GM11168 (cell line): ENCODE results near the gene KRT6A.

ENCODE experiments used
- in situ Hi-C: fragments of 300-500 bp; cut with MboI; formaldehyde crosslinking; loops from one replicate; pipeline ENCODE4 v1.12.0; 2022; ENCODE audit warnings: low sequenced_read_pairs; ENCODE audit not compliant: unreplicated experiment

Gene KRT6A

DNA sequence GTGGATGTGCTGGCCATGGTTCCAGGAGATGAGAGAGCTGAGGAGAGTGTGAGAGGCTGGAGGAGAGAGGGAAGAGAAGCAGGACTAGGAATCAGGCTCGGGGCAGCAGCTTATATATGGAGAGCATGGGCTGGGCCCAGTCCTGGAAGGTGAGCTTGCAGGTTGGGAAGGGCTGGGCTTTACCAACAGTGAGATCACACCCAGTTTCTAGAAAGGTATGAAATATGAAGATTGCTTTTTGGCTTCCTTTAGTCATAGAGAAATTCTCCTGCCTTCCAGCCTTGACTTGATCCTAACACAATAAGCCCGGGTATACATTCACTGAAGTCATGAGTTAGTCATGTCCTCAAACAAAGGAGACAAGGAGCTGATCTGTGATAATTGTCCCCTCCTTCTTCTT is at the start of gene KRT6A:
TSS of gene KRT6A (minus strand) at position 86 of the 400 bp plus-strand sequence. CDS start at position 17, 69 bp downstream.
- in situ Hi-C loops: no loop called here

DNA sequence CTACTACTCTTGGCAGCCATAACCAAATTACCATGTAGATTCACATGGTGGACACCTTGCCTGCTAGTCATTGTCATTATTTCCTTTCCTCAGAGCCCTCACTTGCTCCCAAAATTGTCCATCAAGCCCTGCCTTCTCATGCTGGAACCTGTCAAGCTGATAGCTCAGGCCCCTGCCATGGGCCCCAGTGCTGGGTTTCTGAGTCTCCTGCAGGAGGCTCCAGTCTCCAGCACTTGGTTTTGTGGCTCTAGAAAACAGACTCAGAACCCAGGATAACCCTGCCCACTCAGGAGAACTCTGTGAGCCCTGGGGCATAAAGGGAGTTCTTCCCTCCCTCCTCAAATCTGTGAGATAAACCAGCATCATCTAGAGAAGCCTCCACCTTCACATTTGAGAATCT is 49.1 kb upstream of the KRT6A start:
- in situ Hi-C loops: no loop called here

DNA sequence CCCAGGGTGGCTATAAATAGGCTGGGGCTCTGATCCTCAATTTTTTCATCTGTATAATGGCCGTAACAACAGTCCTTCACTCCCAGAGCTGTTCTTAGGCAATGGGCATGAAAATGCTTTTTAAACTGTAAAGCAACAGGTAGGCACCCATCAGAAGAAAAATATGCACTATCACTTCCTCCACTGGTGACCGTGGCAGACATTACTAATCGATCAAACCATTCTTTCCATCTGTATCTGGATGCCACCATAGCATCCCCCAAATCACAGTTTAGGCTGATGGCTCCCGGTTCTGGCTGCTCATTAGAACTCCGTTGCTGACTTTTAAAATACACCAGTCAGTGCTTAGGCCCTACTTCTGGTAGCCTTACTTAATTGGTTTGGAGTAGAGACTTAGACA is 48.7 kb upstream of the KRT6A start:
- in situ Hi-C loops: no loop called here

DNA sequence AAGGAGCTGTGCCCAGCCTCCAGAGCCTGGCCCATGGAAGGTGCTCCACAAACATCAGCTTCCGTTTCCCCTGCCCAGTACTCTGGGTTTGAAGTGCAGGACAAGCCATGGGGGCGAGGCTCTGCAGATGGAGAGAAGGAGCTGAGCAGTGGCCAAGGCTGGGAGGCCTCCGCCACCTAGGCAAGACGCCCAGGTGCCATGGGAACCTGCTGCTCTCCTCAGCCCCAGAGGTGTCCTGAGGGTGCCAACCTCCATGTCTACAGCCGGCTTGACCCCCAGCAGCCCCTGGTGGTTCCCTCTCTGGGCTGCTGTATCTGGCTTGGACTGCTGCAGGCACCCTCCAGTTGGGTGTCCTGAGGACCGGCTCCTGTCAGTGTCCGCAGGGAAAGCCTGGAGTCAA is 47.5 kb upstream of the KRT6A start:
- in situ Hi-C loops: no loop called here

DNA sequence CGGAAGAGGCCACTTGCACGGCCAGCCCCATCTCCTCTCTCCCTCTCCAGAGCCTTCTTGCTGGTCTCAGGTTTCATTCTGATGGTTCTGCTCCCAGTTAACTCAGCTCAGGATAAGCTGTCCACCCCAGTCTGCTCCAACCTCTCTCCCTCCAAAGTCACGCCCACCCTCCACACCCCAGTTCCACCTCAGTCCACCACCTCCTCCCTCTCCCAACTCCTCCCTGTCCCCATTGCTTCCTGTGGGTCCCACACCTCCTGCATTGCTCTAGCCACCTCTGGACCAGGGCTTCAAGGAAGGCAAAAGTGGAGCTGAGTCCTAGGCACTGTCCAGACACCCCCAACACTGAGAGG is 46.7 kb upstream of the KRT6A start:
- in situ Hi-C loops: no loop called here

DNA sequence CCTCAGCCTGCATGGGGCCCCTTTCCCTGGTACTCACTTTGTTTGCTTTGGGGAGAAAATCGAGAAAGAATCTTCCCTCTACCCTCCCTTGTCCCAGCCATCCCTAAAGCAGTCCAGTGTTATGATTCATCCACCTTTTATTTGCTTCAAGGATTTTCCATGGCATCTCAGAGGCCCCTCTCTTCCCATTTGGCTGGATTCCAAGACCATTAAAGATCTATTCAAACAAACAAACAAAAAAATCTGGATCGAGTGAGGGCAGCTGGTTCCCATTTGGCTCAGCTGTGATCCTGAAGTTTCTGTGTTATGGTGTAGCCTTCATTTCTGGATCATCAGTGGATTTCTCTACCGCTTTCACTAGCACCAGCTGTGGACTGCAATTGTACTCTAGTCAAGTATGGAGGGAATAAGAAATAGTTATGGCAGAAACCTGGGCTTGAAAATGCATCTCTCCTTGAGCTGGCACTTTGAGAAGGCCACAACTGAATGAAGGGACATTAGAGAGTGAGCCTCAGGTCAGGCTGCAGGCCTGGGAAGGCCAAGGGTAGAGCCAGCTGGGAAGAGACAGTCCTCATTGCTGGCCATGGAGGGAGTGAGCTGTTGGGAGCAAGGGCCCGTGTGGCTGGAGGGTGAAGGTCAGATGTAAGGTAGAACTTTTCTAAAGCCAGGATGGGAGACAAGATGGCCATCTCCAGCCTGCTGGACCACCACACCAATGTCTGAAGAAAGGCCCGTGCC is 46.2 kb upstream of the KRT6A start:
- in situ Hi-C loops: no loop called here

DNA sequence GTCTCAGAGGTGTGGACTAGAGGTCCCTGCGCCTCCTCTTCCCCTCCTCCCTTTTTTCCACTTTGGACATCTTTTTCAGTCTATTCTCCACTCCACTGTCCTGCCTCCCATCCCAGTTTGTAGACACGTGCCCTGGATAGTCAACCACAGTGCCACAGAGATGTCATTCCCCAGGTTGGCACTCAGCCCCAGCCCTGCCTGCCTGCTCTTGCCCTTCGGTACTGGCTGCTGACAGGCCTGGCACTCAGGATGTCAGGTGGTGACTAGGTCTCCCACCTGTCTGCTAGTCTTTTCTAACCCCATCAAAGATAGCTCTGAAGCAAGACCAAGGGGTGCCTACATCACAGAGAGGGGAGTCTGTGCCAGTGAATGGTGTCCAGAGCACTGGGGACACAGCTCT is 44.0 kb upstream of the KRT6A start:
- in situ Hi-C loops: no loop called here

DNA sequence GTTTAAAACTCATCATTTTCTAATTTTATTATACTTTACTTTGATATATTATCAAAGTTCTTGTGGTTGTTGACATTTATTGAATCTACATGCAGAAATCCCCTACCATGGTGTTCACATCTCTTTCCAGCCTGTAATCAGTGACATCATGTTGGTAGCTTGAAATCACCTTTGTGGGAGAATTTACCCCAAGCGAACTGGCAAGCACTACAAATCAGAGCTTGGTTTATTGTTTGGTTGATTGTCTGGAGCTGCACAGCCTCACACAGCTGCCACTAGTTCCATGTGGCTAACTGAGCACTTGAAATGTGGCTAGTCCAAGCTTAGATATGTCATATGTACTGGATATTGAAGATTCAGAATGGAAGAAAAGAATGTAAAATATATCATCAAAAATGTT is 42.5 kb upstream of the KRT6A start:
- in situ Hi-C loops: no loop called here

DNA sequence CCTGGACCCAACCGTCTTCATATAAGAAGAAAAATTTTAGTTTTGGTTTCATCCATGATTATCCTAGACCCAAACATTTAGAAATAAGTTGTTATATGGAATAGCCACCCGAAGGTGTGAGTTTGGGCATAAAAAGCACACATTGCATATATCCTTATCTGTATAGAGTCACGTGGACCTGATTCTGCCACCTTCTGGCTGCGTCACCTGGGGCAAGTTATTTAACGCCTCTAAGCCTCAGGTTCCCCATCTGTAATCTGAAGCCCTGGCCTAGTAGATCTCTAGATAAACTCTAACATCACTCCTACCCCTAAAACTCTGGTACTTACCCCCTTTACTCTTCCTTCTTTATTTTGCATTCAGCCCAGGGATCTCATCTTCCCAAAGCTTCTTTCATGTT is 41.4 kb upstream of the KRT6A start:
- in situ Hi-C loops: no loop called here

DNA sequence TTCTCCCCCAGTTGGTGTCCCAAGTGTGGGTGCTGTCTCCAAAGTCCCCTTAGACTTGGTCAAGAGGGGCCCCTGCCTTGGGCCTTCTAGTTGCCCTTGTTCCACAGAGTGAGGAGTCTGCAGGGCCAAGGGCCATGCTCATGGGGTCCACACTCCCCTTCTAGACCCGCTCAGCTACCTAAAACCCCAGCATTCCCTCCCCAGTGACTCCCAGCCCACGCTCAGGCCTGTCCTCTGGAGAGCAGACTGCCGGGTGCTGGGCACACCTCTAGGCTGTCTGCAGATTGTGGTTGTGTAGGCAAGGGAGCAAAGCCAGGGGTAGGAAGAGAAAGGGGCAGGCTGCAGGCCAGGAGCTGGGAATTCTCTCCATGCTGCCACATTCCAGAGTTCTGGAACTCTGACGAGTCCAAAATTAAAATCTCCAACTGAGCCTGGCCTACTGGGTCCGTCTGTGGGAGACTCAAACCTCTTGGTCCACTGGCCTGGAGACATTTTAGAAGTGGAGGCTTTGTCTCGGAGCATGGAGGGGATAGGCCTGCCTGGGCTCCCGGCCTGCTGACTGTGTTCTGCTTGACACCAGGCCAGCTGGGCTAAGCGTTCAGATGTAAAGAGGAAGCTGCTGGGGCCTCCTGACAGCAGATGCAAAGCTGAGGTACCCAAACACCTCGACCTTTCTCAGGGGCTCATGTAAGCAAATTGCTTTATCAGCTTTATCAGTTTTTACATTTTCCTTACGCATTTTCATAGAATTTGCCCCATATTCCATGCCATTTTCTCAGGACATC is 40.8 kb upstream of the KRT6A start:
- in situ Hi-C loops: no loop called here

DNA sequence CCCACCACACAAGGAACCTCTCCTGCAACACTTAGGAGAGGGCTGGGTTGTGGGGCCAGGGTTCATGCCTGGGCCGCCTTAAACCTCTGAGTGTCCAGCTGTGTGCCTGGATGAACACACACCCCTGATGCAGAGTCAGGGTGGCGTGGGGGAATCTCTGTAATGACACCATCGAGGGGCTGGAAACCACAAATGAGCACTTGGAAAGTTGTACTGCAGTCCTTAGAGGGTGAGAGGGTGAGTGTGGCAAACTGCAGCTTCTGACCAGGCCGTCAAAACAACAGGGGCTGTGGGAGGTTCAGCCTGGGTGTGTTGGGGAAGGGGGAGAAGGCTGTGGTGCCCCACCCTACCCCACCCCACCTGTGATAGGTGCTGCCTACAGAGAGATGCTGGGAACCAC is 39.6 kb upstream of the KRT6A start:
- in situ Hi-C loops: no loop called here

DNA sequence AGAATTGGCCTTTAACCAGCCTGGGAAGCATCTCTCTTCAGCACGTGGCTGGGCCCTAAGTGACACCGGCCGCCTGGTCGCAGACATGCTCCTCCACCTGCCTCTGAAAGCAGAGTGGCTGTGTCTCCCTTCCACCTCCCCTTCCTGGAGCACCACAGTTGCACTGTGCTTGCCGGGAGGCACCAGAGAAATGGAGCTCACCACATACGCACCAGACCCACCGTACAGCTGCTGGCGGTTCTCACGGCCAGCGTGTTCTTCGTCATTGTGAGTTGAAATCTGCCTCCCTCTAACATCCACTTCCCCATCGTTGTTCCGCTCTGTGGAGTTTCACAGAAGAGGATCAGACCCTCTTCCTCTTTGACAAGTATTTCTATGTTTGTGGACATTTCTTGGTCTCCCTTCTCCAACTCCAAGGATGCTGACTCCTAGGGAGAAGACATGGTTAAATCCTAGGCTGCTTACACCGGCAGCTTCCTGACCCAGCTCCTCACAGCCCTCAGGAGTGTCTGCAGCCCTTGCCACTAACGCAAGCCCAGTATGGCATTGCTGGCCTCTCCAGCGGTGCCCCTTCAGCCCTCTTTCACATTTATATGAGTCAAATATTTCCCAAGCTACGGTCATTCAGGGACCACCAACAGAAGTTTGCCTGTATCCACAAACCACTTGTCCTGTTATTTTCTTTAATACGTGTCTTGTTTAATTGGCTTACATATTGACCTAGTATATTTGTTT is 38.7 kb upstream of the KRT6A start:
- in situ Hi-C loops: no loop called here

DNA sequence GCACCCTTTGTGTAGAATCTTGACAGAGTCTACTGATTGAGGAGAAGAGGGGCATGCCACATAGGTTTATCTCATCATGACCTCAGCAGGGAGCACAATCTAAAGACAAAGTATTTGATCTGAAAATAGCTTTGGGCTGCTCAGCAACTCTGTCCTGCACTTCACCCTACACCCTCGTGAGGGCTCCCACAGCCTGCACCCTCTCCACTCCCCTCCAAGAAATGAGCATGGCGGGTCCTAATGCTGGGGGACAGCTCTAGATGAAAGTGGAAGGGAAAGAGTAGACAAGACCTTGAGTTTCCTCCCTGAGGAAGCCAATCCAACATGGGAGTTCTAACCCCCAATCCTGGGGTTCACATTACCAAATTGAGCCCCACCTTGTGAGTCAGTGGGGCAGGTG is 37.8 kb upstream of the KRT6A start:
- in situ Hi-C loops: no loop called here

DNA sequence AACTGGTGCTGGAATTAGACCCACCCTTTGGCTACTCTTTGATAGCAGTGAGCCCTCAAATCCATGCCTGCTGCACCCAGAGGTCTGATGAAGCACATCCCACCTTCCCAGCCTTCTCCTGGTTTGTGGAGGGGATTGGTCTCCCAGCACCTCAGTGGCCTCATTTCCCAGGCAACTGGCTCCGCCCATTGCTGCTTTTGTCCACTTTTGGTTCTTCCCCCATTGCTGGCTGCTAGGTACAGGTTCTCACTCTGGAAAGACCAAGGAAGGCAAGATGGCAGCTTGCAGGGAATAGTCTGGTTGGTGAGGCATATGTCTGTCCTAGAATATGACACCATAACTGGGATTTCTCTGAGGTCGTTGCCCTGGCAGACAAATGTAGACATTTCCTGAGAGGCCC is 37.3 kb upstream of the KRT6A start:
- in situ Hi-C loops: no loop called here

DNA sequence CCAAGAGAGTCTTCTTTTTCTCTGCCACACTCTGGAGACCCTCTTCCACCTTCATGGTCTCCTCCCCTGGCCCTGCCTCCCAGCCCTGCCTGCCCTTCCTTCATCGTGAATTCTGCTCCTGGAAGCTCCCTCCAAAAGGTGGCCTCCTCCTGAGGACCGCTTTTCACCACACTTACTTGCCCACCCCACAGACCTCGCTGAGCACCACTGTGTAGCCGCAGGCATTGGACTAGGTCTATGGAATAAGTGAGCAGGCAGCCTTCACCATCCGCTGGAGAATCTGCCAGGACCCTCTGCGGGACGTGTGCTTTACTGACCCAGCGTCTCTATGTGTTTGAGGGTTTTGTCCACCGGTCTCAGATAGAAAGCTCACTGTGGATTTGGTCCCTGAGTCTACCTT is 36.8 kb upstream of the KRT6A start:
- in situ Hi-C loops: no loop called here

DNA sequence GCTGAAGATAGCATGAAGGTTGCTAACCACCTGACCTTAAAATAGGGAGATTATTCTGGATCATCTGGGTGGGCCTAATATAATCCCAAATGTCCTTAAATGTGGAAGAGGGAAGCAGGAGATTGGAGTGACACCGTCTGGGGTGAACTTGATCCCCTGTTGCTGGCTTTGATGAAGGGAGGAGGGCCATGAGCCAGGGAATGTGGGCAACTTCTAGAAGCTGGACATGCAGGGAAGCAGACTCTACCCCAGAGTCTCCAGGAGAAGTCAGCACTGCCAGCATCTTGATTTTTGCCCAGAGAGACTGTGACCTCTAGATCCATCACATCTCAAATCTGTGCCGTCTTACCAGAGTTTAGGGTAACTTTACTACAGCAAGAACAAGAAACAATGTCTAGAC is 36.4 kb upstream of the KRT6A start:
- in situ Hi-C loops: no loop called here

DNA sequence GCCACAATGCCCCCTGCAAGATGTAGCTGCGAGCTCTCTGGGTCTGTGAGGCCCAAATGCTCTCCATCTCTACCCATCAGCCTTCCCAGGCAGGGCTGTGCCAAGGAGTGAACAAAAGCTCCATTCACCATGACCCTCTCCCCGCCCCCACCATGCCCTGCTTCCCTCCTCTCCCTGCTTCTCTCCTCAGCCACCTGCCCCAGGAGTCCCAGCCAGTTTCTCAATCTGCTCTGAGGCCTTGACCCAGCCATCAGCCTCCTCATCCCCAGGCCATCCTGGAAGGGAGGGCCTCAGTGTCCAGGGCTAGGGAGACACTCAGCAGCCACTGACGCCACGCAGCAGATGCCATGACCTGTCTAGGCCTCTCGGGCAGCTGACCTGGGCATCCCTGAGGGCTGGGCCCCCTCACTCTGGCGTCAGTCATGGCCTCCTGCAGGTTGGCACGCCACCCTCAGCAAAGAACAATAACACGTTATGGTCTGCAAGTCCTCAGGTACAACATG is 35.6 kb upstream of the KRT6A start:
- in situ Hi-C loops: no loop called here

DNA sequence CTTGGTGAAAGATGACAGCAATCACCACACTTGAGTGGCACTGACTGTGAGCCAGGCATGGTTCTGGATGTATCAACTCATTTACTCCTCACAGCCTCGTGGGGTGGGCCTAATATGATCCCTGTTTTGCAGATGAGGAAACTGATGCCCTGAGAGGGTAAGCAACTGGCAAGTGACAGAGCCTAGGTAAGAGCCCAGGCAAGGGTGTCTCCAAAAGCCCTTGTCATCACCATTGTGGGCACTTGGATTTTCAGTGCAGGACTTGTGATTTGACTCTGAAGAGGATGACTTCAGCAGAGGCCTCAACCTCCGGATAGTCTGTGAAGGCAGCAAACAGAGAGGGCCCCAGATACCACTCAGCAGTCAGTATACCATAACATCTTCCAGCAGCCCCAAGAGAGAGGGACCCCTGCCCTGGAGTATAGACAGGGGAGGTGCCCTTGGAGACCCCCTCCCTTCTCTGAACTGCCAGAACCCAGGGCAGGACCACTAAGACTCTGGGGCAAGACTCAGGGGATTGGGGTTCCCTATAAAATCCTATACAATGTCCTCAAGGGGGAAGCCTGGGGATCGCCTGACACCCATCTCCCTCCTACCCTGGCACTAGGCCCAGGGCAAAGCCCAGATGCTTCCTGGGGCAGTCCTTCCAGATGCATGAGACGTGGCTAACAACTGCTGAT is 34.2 kb upstream of the KRT6A start:
- in situ Hi-C loops: no loop called here

DNA sequence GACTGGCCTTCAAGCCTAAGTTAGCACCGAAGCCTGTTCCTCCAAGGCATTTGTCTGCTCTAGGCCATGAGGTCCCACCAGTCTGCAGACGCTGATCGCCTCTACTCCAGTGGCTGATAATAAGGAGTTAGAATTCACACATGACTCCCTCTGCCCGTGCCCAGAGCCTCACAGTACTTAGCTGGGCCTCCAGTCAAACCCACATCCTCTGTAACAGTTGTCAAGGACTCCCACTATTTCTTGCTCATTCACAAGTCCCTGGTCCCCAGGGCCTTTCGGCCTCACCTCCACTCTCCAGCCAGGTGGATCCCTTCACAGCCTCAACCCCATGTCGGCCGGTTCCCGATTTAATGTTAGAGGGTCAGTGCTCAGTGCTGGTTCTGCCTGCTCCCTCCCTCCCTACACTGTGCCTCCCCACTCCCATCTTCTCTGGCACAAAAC is 33.5 kb upstream of the KRT6A start:
- in situ Hi-C loops: no loop called here

DNA sequence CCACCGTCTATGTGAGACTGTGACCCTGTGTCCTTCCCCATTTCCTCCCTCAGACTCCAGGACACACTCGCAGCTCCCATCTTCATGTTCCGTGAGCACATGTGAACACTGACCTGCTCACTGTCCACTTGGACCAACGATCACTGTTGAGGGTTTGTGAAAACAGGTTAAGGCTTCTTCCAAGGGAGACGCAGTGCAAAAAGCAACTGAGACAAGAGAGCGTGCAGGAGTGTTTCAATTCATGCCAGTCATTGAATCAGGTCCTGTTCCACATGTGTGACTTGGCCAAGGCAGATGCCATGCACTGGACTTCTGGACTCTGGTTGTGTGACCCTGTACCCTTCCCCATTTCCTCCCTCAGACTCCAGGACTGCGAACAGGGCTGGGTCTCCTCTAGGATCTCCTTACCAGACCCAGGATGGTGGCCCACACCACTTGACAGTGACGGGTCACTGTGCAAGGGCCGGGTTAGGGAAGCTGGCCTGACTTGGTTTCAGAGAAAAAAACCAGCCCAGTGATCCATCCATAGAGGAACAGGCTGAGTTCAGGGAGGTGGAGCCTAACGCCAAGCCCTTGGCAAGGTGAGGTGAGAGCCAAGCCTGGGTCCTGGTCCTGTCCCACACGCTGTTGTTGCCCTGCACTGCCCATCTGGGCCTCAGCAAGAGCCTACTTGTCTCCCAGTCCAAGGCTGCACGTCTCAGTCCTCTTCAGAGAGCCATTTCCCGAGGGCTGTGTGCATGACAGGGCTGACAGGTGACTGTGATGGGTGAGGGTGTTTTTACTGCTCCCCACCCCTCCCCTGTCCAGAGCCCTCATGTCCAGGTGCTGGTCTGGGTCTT is 32.8 kb upstream of the KRT6A start:
- in situ Hi-C loops: no loop called here
